ENCODE data around the gene RGS3.

GRCh38 chr9:113481176-113481787, 17.8 kb downstream of the RGS3 start:
- no peak for TF ChIP-seq EZH2 (optimal IDR thresholded peaks at IDR 0.05; ENCODE audit: low read depth, low read length)
- no peak for TF ChIP-seq EZH2phosphoT487 (IDR thresholded peaks at IDR 0.05; ENCODE audit: low read length)
- TF ChIP-seq CTCF (IDR thresholded peaks at IDR 0.05; ENCODE audit: low read length) = no peak

Data from MM.1S (cell line).